Measurements from ENCODE around the gene FGF6. TPM values are rescaled to one million over a fixed set of nuclear protein-coding genes. Genes with fewer than 3 reads are reported as not detected.

The FGF6 gene
- total RNA-seq, 1 donor from 2014 or later: 50.7 TPM

- no peak for DNase-seq
Measured at GRCh38 chr12:4447151-4447550, 1.5 kb upstream of the FGF6 start.

- no peak for DNase-seq
Measured at GRCh38 chr12:4446335-4446734, 720 bp upstream of the FGF6 start.

- no peak for DNase-seq
Measured at GRCh38 chr12:4444031-4444430, 1.6 kb downstream of the FGF6 start.

- no peak for DNase-seq
Measured at GRCh38 chr12:4443616-4444015, 2.0 kb downstream of the FGF6 start.

- peak; percentile 90 for DNase-seq
Measured at GRCh38 chr12:4441355-4442335, 4.0 kb downstream of the FGF6 start.

- DNase-seq: no peak
Measured at GRCh38 chr12:4440187-4440941, 5.3 kb downstream of the FGF6 start.

- no peak for DNase-seq
Measured at GRCh38 chr12:4439736-4440135, 5.9 kb downstream of the FGF6 start.

GRCh38 chr12:4438834-4439596, 6.6 kb downstream of the FGF6 start:
- no peak for DNase-seq

GRCh38 chr12:4435537-4435936, 10.1 kb downstream of the FGF6 start:
- DNase-seq: no peak

- no peak for DNase-seq
Measured at GRCh38 chr12:4434706-4435425, 10.7 kb downstream of the FGF6 start.

GRCh38 chr12:4434301-4434700, 11.3 kb downstream of the FGF6 start:
- no peak for DNase-seq

- no peak for DNase-seq
Measured at GRCh38 chr12:4433745-4434058, 11.9 kb downstream of the FGF6 start.

- DNase-seq: peak; percentile 41
Measured at GRCh38 chr12:4432878-4433744, 12.5 kb downstream of the FGF6 start.

GRCh38 chr12:4431866-4432265, 13.7 kb downstream of the FGF6 start:
- DNase-seq: no peak

GRCh38 chr12:4431436-4431835, 14.2 kb downstream of the FGF6 start:
- DNase-seq: no peak

- DNase-seq: no peak
Measured at GRCh38 chr12:4424422-4424821, 21.2 kb downstream of the FGF6 start.

- no peak for DNase-seq
Measured at GRCh38 chr12:4423528-4424195, 22.0 kb downstream of the FGF6 start.

GRCh38 chr12:4422985-4423384, 22.6 kb downstream of the FGF6 start:
- no peak for DNase-seq

- DNase-seq: peak; percentile 68
Measured at GRCh38 chr12:4421590-4422031, 24.0 kb downstream of the FGF6 start.

- DNase-seq: no peak
Measured at GRCh38 chr12:4420138-4420670, 25.4 kb downstream of the FGF6 start.
